GM19455 (cell line): ENCODE results near the gene CNTNAP5.

Source experiments
- ATAC-seq: cut with Tn5 transposase; IDR thresholded peaks from one replicate; pipeline ENCODE4 v1.9.1; 2021; ENCODE audit not compliant: unreplicated experiment

The CNTNAP5 gene

DNA sequence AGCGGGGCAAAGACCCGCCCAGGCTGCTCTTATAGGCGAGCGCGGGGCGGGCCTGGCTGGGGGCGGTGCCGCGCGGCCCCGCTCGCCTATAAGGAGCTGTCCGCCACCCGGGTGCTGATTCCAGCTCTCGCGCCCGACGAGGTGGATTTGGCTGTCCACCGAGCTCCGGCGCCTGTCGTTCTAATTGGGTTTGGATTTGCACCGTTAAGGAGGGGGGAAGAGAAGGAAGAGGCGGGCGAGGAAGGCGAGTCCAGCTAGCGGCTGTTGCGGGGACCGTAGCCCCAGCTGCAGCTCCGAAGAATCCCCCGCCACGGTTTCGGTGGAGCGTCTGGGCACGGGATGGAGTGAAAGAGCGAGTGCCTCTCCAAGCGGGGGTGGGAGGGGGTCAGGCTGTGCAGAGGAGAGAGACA is at the start of gene CNTNAP5:
CNTNAP5 (plus strand) TSS at position 117 of the 410 bp plus-strand sequence. CDS start 364 bp downstream, outside the sequence.
- ATAC-seq = no peak

GRCh38 chr2:123976054-123976648 is 48.9 kb upstream of the CNTNAP5 start:
- ATAC-seq = no peak

DNA sequence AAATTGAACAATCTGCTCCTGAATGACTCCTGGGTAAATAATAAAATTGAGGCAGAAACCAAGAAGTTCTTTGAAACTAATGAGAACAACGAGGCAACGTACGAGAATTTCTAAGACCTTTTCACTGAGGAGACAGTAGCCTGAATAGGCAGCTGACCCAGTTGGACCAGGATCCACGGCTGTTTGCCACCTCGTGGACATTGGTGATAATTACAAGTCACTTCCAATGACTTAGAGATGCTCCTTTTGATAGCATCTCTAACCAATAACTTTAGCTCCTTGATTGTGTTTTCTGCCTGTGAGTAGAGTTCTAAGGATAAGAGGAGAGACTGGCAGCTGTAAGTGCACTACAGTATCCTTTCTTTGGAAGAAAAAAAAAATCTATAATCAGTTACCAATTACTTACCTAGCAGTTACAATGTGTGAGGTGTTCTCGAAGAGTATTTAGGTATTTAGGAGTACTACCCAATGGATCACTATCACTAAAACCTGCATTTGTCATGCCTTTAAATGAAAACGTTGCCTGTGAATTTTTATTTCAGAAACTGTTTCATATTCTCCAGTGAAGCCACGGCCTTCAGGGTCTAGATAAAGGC is 31.3 kb upstream of the CNTNAP5 start:
- ATAC-seq = no peak

DNA sequence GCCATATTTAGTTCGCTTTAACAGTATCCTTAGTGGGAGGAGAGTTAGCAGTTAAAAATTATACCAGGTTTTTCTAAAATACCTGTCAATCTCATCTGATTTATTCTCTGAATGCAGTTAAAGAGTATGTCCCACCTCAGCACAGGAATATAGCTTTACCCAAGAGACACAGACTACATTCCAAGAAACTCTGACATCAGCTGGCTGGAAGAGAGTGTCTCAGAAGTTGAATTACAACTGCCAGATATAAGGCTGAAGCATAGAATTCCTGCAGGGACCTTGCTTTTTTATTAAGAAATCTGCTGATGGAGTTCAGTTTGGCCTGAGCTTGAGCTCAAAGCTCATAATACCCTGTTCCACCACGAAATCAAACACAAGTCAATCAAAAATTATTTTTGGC is 25.4 kb upstream of the CNTNAP5 start:
- ATAC-seq = no peak

- no peak for ATAC-seq
These were observed 23.2 kb upstream of the CNTNAP5 start for GRCh38 chr2:124001696-124002430.

DNA sequence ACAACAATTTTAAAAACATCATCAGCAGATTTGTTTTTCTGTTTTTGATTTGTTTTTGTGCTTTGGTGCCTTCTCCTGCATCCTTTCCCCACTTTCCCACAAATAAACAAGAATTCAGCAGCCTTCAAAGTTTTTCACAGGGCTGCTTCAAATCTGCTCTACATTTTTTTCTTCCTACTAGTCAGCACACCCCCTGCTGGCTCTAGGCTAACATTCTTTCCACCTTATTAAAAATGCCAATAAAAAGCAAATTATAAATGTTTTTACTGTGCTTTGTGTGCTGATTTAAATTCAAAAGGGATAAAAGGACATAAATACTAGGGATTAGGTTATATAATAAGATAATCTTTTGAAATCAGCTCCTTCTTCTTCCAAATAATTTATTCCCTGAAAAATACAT is 6.2 kb upstream of the CNTNAP5 start:
- no peak for ATAC-seq

DNA sequence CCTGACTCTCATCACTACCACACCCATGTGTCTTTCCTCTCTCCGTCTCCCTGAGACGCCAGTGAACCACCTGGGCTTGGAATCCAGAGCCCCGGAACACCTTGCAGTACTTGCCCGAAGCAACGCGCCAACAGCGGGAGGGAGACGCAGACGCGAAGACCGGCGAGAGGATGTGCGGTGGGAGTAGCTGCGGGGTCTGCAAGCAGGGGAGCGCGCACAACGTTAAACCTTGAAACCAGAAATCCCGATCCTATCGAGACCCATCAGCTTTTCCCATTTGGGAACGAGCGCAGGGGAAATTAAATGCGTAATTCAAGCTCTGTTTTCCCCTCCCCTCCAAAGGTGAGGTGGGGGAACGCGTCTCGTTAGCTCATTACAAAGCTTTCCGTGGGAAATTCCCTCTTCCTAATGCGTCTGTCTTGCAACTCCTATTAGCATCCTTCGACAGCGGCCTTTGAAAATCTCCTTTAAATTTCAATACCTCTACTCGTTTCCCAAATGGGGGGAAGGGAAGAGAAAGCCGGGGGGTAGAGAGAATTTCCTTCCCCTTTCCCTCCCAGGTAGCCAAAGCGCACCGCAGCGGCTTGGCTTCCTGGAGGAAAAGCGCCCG is 421 bp upstream of the CNTNAP5 start:
- ATAC-seq = no peak

DNA sequence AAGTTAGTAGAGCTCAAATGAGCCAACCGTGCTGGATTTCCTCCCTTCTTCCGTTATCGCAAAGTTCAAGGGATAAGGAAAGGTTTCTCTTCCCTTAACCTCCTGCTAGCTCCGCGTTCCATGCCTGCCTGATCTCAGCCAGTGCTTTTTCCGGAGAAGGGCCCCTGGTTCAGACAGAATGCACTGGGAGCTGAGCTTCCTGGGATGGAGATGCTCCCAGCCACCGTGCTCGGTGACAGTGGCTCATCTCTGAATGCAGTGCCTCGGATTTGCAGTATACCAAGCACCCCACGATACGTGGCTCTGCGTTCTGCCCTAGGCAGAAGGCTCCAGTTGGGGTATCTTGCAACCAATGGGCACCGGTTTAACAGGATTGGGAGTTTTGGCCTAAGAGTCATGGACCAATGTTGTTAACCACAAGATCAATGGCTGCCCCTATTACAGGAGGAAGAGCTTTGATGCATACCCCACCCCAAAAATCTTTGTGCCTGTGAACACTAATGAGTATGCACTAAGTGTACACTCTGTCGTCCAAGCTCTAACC is 876 bp downstream of the CNTNAP5 start:
- no peak for ATAC-seq

GRCh38 chr2:124026503-124026902 is 1.4 kb downstream of the CNTNAP5 start:
- no peak for ATAC-seq

DNA sequence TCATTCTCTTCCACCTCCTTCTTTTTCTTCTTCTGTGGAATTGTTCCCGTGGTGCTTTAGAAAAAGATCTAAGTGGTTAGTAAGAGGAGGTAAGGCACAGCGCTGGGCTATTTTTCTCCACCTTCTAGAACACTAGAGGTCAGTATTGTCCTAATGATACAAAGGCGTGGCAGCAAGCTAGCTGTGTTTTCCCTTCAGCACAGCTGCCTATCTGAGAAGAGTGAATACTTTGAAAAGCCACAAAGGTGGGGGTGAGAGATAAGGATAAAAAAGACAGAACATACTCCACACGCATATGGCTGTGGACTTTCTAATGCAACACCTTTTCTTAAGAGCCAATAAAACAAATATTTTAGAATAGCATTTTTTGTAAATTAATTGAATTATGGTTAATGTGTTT is 2.1 kb downstream of the CNTNAP5 start:
- peak; percentile 76 for ATAC-seq

DNA sequence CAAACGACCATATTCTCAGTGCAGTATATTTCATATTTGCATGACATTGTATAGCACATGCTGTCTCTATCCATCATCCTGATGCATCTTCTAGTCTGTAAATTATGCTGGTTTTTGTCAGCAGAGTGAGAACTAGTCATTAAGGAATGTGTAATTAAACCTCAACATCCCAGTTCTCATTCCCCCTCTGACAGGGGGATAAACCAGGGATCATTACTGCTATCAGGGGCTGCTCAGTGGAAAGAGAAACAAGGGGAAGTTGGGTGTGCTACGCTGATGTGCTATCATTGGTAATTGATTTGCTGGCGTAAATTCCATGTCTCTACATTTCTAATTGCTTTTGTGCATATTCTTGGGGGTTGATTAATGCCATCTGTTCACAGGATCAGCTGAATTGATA is 7.7 kb downstream of the CNTNAP5 start:
- no peak for ATAC-seq

DNA sequence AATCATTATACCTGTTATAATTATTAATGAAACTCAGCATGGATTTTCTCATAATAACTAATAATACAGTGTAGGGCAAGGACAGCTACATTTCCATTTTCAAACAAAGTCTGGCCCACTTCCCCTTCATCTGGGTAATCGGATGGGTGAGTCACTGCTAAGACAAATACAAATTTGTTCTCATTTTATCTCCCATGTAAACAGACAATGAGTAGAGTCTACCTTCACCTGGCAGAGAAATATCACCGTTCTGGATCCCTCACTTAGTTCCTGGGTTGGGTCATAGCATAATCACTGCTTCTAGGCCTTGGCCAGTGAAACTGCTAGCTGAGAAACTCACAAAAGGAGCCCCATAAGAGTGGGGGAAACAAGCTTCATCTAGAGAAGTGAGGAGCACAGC is 9.2 kb downstream of the CNTNAP5 start:
- ATAC-seq = no peak

- no peak for ATAC-seq
These were observed 9.9 kb downstream of the CNTNAP5 start for GRCh38 chr2:124035001-124035400.

DNA sequence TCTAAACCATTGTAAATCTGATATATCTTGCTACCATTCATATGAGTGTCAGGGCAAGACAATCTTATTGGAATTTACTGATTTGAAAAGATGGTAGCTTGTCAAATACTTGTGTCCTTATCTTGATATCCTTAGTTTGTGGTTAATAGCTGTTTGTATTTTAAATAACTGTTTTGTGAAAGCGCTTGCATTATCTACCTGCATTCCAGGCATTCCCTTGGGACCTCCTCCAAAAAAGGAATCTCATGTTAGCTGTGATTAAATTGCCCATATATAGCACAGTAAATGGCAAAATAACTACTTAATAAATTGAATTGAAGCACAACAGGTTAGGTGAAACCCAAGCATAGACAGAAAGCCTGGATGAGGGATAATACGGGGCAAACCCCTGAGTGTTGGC is 13.9 kb downstream of the CNTNAP5 start:
- ATAC-seq = no peak

DNA sequence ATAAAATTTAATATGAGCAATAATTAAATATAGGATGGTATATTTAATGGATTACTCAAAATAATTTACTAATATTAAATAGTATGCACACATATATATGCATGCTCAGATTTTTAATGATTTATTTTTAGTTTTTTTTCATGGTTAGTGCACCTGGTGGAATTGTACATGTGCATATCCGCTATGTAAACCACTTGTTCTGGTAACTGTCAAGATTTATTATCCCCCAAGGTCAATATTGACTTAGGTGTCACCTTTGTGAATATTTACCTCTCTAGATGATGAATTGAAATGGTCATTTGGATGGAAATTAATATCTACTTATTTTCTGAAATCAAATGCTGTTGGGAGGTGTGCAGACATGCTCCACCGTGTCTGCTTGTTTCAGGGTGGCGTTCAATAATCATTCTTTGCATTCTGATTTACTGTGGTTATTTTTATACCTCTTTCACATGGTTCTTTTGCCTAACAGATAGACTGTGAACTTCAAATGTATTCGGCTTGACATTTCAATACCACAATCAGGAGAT is 14.7 kb downstream of the CNTNAP5 start:
- no peak for ATAC-seq

DNA sequence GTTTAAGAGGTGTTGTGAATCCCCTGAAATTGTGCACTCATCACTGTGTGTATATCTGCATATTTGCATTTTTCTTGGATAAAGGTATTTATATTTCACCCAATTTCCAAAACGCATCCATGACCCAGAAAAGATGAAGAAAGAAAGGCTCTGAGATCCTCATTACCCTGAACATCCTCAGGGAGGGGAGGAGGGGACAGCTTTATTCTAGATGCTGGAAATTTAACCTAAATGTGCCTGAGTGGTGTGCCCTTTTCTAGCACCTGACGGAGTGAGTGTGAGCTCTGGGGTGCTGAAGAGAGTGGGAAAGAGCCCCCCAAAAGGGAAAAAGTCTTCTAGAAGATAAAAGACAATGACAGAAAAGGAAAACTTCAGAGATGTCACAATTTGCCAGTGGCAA is 20.8 kb downstream of the CNTNAP5 start:
- no peak for ATAC-seq

DNA sequence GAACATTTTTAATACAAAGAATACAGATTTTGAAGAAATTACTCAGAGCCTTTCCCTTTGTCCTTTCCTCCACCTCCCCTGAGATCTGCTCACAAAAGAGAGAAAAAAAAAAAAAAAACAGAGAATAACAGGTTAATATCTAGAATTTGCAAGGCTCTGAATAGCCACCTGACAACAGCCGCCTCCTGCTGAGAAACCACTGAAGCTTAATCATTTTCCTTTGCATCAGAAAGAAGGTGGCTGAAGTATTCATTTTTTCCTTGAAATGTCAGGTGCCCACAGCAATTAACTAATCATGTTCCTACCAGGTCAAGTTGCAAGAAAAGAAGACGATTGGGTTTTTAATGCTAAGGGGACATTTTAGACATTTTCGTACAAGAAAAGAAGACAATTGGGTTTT is 21.2 kb downstream of the CNTNAP5 start:
- ATAC-seq = no peak

DNA sequence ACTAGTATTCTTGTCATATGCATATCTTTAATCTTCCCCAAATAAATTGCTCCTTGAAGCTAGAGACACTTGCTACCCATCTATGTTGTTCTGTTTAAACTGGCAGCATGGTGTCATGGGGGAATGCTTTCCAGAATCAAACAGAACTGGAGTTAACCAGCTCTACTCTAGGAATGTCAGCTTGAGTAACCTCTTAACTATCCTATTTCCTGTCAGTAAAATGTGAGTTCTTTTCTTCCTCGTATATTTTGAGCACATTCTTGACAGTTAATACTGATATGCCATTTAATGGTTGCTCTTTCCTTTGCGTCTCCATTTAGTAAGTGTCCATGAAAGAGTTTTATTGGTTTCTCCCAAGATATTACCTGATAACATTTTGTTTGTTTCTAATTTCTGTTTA is 23.0 kb downstream of the CNTNAP5 start:
- ATAC-seq = no peak

- no peak for ATAC-seq
These were observed 23.6 kb downstream of the CNTNAP5 start for GRCh38 chr2:124048664-124049063.

GRCh38 chr2:124049136-124049535 is 24.0 kb downstream of the CNTNAP5 start:
- no peak for ATAC-seq

GRCh38 chr2:124050833-124051497 is 25.9 kb downstream of the CNTNAP5 start:
- no peak for ATAC-seq
